H1 (cell line): ENCODE measurements around the gene ALDH1B1. TPM values are rescaled to one million over a fixed set of nuclear protein-coding genes. Genes with fewer than 3 reads are reported as not detected.

Experiments used
- CBX8 ChIP-seq: fragments of 300-800, 300-1000 bp; sonication (generic); IDR thresholded peaks from 2 replicates; pipeline ENCODE4 v1.7.1; 2016; ENCODE audit warnings: low read depth, low read length, borderline replicate concordance
- JUN ChIP-seq: IDR thresholded peaks from 2 replicates; pipeline ENCODE4 v1.6.1; 2011; ENCODE audit warnings: low read depth, mild to moderate bottlenecking, improper control_type of control experiment, low read length
- PHF8 ChIP-seq: fragments of 200-600 bp; sonication (generic); conservative IDR thresholded peaks from 2 replicates; pipeline ENCODE4 v1.7.1; 2012; ENCODE audit warnings: low read depth, mild to moderate bottlenecking, inconsistent platforms, low read length, moderate library complexity
- SAP30 ChIP-seq: fragments of 300-600 bp; sonication (generic); IDR thresholded peaks from 2 replicates; pipeline ENCODE4 v1.7.1; 2012; ENCODE audit warnings: low read length, moderate library complexity, mild to moderate bottlenecking, inconsistent platforms; ENCODE audit not compliant: insufficient read depth, insufficient replicate concordance
- polyA plus RNA-seq, 7 experiments: library from polyadenylated mRNA; depleted of rRNA in 3 of 7; stranded (reverse) in 5 of 7; unstranded in 2 of 7; fragments of >200 nt in 5 of 7; fragments of 200-250 nt in 2 of 7; gene quantifications; 1 replicate in 5 of 7; 2 replicates in 1 of 7; 4 replicates in 1 of 7; pipeline versions ENCODE4 v1.2.1 to v1.2.3, GENCODE V29; 2011 to 2013; ENCODE audit warnings: missing spikeins in 2 of 7, mixed read lengths in 2 of 7
- total RNA-seq: library from RNA; stranded (reverse); fragmentation: NEBNext Ultra II Directional; extraction: Animal tissue kit (Norgen Biotek cat#: 25700); gene quantifications from 2 replicates; pipeline ENCODE4 v1.2.1, GENCODE V29; 2021

The ALDH1B1 gene
- total and polyA plus RNA-seq, 2 of the 8 experiments (the other 6 are each of a cell fraction or from before 2014, with no cell fraction given), result 41.6 to 78.7 TPM

DNA sequence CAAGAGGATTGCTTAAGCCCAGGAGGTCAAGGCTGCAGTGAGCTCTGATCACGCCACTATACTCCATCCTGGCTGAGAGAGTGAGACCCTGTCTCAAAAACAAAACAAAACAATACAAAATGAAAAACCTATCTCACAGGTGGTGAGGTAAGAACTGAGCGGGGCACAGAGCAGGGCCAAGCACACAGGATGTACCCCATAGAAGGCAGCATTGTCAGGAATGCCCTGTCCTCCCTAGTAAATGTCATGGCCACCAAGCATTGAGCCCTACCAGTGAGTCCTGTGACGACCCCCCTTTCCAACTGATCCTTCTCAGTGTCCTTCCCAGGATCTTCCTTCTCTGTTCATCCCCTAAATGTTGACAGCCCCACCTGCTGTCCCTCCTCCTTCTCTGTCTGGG, 44.6 kb upstream of the ALDH1B1 start (continued):
- TF ChIP-seq PHF8 (no peak), JUN (no peak), CBX8 (no peak), SAP30 (no peak)
